LNCaP clone FGC (cell line): ENCODE data around the gene OSBPL2.
A peak's percentile ranks its signal among the peaks of the same experiment; 100 is the strongest.

Experiments
- DNase-seq: peaks from one replicate; pipeline ENCODE4 v3.0.0-alpha.2; 2011; ENCODE audit warnings: low read depth
- H3K4me3 ChIP-seq: 2 replicates; pipeline ENCODE4 v1.5.1; 2011; ENCODE audit warnings: mild to moderate bottlenecking, low read depth, low read length, control low read depth
- TF ChIP-seq, protein P1 (sequence below): IDR thresholded peaks from 2 replicates; pipeline ENCODE4 v1.5.1; 2012; ENCODE audit warnings: mild to moderate bottlenecking; ENCODE audit not compliant: control insufficient read depth, insufficient read depth; ENCODE audit errors: extremely low read depth

Gene OSBPL2

DNA sequence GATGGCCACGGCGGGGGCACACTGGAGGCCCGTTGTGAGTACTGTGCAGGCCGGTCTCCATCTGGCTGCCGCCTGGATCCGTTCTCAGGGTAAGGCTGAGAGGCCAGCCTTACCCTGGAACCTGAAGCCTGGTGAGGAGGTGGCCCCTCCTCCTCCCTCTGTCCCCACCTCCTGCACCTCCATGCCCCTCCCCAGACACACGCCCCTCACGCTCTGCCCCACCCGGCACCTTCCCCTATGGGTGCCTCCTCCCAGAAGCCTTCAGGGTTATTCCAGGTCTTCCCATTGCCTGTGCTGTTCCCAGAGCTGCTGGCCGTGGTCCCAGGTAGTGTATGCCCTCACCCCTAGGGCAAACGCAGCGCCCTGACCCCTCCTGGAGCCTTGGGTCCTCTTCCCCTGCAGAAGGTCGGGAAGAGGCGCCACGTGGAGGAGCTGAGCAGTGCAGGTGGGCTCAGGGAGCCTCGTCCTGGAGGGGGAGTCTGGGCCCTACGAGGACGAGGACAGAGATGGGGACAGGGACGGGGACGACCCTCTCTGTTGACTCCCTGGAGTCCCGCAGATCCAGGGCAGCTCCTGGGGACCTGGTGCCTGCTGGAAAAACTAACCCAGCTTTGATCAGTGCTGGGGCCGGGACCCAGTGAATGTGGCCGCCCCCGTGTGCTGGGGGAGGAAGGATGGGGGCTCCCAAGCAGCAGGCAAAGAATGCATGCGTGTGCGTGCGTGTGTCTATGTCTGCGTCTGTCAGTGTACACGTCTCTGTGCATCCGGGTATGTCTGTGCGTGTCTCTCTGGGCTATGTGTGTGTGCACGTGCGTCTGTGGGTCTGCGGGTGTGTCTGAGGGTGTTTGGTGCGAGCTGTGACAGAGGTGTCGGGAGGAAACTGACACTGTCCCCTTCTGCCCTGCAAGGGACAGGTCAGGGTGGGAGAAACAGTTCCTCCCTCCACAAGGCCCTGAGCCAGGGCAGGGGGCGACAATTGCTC, 10.1 kb upstream of the OSBPL2 start:
- peak overlapping the region; percentile 53 for H3K4me3 ChIP-seq
- peak; percentile 91 for DNase-seq
- TF ChIP-seq, protein P1, sequence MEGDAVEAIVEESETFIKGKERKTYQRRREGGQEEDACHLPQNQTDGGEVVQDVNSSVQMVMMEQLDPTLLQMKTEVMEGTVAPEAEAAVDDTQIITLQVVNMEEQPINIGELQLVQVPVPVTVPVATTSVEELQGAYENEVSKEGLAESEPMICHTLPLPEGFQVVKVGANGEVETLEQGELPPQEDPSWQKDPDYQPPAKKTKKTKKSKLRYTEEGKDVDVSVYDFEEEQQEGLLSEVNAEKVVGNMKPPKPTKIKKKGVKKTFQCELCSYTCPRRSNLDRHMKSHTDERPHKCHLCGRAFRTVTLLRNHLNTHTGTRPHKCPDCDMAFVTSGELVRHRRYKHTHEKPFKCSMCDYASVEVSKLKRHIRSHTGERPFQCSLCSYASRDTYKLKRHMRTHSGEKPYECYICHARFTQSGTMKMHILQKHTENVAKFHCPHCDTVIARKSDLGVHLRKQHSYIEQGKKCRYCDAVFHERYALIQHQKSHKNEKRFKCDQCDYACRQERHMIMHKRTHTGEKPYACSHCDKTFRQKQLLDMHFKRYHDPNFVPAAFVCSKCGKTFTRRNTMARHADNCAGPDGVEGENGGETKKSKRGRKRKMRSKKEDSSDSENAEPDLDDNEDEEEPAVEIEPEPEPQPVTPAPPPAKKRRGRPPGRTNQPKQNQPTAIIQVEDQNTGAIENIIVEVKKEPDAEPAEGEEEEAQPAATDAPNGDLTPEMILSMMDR = no peak

DNA sequence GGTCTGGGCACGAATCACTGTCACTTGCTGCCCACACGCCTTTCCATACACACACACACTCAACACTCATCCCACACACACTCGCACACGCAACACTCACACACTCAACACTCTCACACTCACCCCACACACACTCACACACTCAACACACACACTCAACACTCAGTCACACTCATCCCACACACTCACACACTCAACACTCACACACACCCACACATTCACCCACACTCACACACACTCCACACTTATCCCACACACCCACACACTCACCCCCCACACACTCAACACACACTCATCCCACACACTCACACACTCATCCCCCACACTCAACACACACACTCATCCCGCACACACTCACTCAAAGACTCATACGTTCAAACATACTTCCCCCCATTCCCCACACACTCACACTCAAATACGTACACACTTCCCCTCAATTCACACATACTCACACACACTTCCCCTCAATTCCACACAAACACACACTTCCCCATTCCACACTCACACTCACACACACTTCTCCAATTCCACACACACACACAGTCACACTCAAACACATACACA, 9.3 kb upstream of the OSBPL2 start:
- TF ChIP-seq, protein P1 = no peak
- H3K4me3 ChIP-seq = no peak overlapping the region
- no peak for DNase-seq

- TF ChIP-seq, protein P1 = no peak
- no peak for DNase-seq
- no peak overlapping the region for H3K4me3 ChIP-seq
Measured at GRCh38 chr20:62229667-62230066, 8.7 kb upstream of the OSBPL2 start.

DNA sequence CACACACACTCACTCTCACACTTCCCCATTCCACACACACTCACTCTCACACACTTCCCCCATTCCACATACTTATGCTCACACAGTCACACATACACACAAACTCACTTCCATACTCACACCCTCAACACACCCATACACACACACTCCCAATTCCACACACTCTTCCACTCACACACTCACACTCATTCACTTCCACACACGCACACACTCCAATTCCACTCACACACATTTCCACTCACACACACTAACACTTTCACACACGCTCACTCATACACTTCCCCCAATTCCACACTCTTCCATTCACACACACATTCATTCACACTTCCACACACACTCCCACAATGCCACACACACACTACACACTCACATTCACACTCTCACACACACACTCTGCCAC, 8.0 kb upstream of the OSBPL2 start:
- H3K4me3 ChIP-seq = no peak overlapping the region
- TF ChIP-seq, protein P1 = no peak
- DNase-seq = no peak

DNA sequence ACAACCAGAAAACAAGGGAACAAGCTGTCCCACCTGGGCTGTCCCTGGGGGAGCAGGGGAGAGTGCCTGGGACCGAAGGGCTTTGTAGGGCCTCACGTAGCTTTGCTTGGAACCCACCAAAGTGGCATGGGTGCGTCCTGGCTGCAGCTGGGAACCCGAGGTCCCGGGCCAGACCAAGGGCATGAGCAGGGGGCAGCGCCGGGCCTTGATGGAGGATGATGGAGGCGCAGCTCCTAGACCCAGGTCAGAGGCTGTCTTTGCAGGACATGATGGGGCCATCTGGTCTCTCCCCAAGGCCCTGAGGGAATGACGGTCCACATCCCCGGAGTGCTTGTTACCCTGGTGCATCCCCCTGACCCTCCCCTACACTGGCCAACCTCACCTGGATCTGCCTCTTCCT, 7.6 kb upstream of the OSBPL2 start:
- DNase-seq = no peak
- no peak overlapping the region for H3K4me3 ChIP-seq
- TF ChIP-seq, protein P1 = no peak

- DNase-seq = no peak
- TF ChIP-seq, protein P1 = no peak
- no peak overlapping the region for H3K4me3 ChIP-seq
Measured at GRCh38 chr20:62231292-62231691, 7.0 kb upstream of the OSBPL2 start.

DNA sequence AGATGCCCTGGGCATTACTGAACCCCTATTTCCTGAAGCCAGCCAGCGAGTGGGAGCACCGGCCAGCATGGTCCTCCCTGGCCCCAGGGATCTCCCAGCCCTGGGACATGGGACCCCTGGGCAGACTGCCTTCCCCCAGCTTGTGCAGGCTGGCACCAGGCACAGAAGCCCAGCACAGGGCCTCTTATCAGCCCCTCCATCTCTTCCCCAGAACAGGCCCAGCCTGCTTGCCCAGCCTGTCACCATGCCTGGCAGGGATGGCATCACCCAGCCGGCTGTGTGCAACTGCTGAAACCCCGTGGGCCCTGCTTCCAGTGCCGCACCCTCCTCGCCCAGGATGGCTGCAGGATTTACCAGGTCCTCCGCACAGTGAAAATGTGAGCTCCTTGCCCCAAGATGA, 6.1 kb upstream of the OSBPL2 start:
- H3K4me3 ChIP-seq = no peak overlapping the region
- TF ChIP-seq, protein P1 = no peak
- DNase-seq = peak; percentile 71
